Stimulated activated CD4-positive, alpha-beta T cell treated with anti-CD3 and anti-CD28 coated beads, Interleukin-12 subunit alpha, Interleukin-12 subunit beta, amount 100 ng/mL, for 48 hours (primary cell): ENCODE results near the gene GRAMD1B.

Experiments used
- DNase-seq, 3 donors: peaks; one replicate each; pipeline ENCODE4 v3.0.0-alpha.2; 2020; ENCODE audit warnings: low read depth in 2 of 3, low spot score in 1 of 3

Gene GRAMD1B

GRCh38 chr11:123585206-123585605, 155.1 kb downstream of the GRAMD1B start:
- DNase-seq, result no peak

GRCh38 chr11:123585706-123586105, 155.6 kb downstream of the GRAMD1B start:
- no peak for DNase-seq

DNA sequence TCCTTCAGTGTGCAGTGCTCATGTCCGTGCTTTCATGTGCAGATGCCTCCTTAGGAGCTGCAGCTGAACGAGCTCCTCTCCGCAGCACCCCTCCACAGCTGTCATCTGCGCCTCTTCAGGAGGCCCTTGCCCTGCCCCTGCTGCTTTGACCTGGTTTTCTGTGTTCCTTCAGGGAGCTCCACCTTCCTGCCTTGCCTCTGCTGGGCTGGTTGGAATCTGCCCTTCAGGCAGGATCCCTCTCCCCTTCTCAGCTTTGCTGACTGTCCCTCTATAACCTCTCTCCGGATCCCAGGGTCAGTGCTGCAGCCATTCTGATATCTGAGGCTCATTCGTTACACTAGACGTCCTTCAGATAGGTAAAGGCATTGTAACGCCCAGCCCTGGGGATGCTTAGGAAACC, 156.5 kb downstream of the GRAMD1B start:
- DNase-seq, result no peak

GRCh38 chr11:123587044-123587443, 157.0 kb downstream of the GRAMD1B start:
- no peak for DNase-seq

DNA sequence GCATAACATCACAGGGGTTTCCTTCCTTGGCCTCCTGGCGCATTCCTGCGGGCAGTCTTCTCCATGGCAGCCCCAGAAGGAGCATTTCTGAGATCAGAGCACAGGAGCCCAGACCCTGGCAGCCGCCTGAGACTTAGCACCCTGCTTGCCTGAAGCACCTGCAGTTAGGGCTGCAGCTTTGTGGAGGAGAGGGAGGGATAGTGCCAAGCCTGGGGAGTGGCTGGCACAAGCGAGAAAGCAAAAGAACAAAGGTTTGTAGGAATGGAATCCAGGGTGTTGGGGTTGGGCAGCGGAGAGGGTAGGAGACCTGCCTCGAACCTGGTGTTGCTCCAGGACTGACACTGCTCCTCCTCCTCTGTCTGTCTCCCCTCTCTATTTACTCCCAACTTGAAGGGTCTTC, 157.5 kb downstream of the GRAMD1B start:
- no peak for DNase-seq

GRCh38 chr11:123588117-123588863, 158.2 kb downstream of the GRAMD1B start:
- DNase-seq, result no peak

DNA sequence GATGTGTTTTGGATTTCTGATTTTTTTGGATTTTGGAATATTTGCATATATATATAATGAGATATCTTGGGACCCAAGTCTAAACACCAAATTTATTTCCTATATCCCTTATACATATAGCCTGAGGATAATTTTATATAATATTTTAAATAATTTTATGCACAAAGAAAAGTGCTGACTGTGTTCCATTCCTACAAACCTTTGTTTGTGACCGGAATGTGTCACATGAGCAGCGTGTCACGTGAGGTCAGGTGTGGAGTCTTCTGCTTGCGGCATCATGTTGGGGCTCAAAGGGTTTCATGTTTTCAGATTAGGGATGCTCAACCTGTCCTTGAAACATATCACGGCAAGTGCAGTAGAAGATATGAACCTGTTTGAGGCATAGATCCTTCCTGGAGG, 158.8 kb downstream of the GRAMD1B start:
- no peak for DNase-seq

GRCh38 chr11:123590296-123590912, 160.3 kb downstream of the GRAMD1B start:
- no peak for DNase-seq

DNA sequence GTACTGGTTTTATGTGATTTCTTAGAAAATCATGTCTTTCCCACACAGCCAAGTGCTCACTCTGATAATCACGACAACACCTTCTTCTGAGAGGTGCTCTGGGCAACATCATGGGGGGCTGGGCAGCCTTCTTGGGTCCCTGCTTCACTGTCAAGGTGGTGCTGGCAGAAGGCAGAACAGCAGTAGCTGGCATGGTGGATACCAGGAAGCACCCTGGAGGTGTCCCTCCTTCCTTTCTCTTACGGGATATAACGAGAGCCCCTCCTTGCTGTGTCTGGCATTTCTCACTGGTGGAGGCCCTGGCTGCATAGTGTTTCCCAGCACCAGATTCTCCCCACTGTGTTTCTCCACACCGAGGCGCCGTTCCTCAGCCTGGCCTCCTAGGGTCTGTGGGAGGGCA, 163.5 kb downstream of the GRAMD1B start:
- DNase-seq, result no peak

- no peak for DNase-seq
These were observed 164.3 kb downstream of the GRAMD1B start for GRCh38 chr11:123594188-123594901.

- no peak for DNase-seq
These were observed 164.9 kb downstream of the GRAMD1B start for GRCh38 chr11:123594921-123595320.

DNA sequence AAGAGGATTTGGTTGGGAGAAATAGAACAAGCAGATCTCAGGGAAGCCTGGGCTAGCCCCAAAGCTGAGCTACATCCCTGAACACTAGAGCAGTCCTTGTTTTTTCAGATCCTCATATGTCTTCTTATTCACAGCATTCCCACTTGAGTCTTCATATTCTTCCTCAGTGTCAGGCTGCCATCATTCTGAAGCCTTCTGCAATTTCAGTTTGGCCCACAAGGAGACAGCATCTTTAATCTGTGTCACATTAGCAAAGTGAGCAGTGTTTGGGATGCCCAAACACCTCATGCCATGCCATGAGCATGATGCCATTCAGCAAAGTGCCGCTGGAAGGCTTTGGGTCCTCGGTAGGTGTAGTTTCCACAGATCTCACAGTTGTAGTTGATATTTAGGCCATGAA, 167.8 kb downstream of the GRAMD1B start:
- DNase-seq, result no peak

DNA sequence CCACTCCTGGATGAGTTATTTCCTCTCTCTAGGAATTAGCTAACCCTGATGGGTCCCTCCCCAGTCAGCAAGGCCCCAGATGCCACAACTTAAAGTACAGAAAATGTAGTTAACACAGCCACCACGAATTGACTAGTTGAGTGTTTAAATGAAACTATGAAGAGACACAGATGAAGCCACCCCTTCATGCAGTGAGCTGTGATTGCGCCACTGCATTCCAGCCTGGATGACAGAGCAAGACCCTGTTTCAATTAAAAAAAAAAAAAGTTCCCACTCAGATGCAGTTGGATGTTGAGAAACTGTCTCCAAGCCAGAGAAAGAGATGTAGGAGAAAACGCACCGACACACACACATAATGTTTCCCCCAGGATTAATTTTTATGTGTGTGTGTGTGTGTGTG, 171.1 kb downstream of the GRAMD1B start:
- no peak for DNase-seq

DNA sequence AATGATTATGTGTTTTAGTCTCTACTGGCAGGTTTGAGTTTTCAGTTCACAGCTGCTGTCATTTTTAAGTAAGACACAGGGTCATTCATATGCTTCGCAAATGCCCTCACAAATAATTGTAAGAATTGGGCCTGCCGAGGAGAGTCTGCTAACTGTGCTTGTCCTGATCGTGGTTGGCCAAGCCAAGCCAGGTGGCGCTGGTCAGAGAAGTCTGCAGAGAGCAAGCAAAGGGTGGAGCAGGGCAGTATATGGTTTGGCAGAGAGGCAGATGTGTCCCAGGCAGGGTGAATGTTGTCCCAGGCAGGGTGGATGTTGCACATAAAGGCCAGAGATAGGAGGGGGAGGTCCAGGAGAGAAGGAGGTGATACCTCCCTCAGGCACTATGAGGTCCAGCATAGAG, 171.7 kb downstream of the GRAMD1B start:
- no peak for DNase-seq

- DNase-seq, result no peak
These were observed 173.6 kb downstream of the GRAMD1B start for GRCh38 chr11:123603666-123604065.

- DNase-seq, result no peak
These were observed 177.7 kb downstream of the GRAMD1B start for GRCh38 chr11:123607781-123608180.

- DNase-seq, result no peak
These were observed 178.3 kb downstream of the GRAMD1B start for GRCh38 chr11:123608371-123608770.

- DNase-seq, result no peak
These were observed 178.9 kb downstream of the GRAMD1B start for GRCh38 chr11:123608945-123609344.

GRCh38 chr11:123611698-123612097, 181.6 kb downstream of the GRAMD1B start:
- no peak for DNase-seq

DNA sequence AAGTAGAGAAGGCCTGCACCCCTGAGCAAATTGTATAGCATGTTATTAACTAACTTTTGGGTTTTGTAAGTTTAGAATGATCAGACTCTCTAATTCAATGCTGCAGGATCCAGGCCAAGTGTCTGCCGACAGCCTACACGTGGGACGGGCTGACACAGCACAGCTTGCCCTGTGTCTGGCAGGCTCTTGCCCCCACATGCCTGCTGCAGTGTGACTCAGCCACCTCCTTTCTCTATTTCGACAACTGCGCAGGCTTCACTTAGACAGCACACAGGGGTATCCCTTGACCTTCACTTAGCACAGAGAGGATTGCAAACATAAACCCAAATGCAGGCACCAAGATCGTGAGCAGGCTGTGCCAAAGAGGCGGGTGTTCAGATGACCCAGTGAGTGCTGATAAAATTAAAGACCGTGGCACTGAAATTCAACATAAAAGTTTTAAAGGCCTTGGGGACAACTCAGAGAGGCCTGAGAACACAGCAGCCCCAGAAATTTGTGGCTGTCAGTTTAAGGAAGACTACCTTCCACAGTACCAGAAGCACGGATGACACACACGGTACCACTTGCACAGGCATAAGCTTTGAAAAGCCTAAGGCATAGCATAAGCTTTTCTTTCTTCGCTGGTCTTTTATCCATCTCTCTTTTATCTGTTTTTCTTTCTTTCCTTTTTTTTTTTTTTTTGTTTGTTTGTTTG, 186.6 kb downstream of the GRAMD1B start:
- DNase-seq, result no peak

GRCh38 chr11:123622576-123622975, 192.5 kb downstream of the GRAMD1B start:
- DNase-seq, result no peak

GRCh38 chr11:123624974-123625373, 194.9 kb downstream of the GRAMD1B start:
- DNase-seq, result no peak
